Kidney tubule cell (primary cell): Measurements from ENCODE around the gene TAC3.
"Not testable (repeated sequence)": the region's sequence is repeated elsewhere in the genome, so short reads cannot be mapped to it uniquely, and the experiment has no call there.

Experiments
- DNase-seq: peaks from one replicate; pipeline ENCODE4 v3.0.0-alpha.2; 2018; ENCODE audit warnings: low spot score

The TAC3 gene

DNA sequence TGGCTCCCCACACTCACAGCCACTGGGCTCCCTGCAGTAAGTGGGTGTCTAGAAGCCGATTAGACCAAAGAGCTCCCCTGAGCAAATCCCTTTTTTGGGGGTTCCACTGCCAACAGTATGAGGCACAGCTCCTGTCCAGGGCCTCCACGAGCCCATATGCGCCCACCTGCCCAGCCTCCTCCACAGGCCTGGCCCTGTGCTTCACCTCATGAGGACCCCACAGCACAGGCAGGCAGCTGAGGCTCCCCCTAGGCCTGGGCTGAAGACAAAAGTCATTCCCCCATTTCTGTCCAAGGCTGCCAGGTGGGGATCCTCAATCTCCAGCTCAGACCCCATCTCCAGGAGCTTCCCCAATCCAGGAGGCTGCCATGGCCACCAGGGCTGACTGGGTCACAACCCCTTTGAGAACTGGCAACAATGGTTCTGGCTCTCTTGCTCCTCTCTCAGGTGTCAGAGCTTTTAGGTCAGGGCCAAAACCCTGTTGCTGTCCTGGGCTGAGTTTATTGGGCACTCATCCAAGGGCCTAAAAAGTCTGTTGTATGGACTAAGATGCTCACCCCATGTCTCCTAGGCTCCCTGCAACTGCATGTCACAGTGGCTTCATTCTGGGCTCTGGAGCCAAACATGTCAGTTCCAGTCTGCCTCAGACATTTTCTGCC is 33.6 kb downstream of the TAC3 start:
- not testable (repeated sequence) for DNase-seq

DNA sequence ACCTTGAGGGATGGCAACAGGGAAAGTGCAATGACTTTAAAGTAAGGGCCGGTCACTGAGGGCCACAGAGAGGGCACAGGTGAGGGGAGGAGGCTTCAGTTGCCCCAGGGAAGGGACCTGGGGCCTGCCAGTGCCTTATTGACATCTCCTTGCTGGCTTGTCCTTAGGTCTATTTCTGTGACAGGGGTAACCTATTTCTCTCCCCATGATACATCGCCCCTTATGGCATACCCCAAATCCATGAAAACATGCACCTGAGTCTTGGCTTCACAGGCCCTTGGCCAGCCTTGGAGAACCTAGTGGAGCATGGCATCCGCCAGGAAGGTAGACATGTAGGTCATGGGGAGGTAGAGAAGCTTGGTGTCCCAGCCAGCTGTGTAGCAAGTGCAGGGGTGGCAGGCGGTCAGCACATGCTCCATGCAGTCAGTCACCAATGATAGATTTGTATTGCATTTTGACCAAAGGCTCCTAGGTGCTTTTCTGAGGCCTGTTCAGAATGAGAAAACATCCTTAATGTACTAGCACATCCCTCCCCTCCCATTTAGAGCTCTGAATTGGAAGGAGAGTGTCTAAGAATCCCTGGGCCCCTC is 35.3 kb downstream of the TAC3 start:
- DNase-seq, result no peak

GRCh38 chr12:56980268-56980667 is 36.1 kb downstream of the TAC3 start:
- no peak for DNase-seq

DNA sequence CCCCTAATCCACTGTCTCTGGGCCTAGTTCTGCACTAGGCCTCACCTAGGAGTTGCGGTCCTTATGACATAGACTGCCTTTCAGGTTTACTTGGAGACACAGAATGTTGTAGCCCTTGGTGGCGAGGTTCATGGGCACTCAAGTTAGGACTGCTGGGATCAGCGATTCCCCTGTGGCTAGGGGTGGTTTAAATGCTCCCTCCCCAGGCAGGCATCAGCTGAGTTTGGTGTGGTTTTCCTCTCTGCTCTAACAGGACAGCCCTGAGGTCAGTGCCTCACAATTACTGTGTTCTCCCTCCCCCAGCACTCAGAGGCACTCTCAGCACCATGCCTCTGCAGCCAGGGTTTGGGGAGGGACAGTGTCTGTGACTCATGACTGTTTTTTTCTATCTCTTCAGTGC is 36.7 kb downstream of the TAC3 start:
- DNase-seq, result peak; percentile 50

DNA sequence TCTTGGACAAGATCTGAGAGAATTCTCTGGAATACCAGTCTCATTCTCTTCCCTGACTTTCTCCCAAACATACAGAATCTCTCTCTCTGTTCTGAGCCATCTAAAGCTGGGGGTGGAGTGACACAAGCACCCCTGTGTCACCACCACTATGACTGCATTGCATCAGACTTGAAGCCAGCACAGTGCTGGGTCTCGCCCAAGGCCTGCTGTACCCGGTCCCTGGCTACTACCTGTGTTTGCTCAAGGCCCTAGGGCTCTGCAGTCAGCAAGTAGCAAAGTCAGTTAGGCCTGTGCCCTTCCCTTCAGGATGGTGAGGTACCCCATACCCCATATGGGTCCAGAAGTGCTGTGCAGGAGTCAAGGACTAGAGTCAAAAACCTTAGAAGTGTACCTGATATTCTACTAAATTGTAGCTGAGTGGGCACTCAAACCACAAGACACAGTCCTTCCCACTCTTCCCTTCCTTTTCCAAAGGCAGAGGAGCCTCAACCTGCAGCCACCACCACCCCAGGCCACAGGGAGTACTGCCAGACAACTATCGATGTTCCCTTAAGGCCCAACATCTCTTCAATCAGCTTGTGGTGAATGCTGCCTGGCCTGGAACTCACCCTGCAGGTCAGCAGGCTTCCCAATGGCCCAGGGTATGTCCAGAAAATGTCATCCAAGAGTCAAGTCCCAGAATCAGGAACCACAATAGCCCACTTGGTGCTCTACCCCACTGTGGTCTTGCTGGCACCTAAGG is 37.8 kb downstream of the TAC3 start:
- DNase-seq, result no peak

DNA sequence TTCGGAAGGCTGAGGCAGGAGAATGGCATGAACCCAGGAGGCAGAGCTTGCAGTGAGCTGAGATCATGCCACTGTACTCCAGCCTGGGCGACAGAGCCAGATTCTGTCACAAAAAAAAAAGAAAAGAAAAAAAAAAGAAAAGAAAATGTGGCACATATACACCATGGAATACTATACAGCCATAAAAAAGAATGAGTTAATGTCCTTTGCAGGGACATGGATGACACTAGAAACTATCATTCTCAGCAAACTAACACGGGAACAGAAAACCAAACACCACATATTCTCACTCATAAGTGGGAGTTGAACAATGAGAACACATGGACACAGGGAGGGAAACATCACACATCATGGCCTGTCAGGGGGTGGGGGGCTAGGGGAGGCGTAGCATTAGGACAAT is 39.0 kb downstream of the TAC3 start:
- not testable (repeated sequence) for DNase-seq

DNA sequence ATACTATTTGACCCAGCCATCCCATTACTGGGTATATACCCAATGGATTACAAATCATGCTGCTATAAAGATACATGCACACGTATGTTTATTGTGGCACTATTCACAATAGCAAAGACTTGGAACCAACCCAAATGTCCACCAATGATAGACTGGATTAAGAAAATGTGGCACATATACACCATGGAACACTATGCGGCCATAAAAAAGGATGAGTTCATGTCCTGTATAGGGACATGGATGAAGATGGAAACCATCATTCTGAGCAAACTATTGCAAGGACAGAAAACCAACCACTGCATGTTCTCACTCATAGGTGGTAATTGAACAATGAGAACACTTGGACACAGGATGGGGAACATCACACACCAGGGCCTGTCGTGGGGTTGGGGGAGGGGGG is 42.1 kb downstream of the TAC3 start:
- DNase-seq, result not testable (repeated sequence)

- DNase-seq, result not testable (repeated sequence)
Observed at GRCh38 chr12:56968910-56969309, 47.4 kb downstream of the TAC3 start.

- not testable (repeated sequence) for DNase-seq
Observed at GRCh38 chr12:56965997-56966642, 50.2 kb downstream of the TAC3 start.

DNA sequence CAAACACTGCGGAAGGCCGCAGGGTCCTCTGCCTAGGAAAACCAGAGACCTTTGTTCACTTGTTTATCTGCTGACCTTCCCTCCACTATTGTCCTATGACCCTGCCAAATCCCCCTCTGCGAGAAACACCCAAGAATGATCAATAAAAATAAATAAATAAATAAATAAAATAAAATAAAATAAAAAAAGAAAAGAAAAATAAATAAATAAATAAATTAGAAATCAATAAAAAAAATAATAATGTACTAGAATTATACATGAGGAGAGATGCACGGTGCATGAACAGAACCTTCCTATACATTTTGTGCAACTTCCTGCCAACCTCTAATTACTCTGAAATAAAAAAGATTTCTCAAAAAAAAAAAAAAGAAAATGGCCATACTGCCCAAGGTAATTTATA is 51.2 kb downstream of the TAC3 start:
- not testable (repeated sequence) for DNase-seq

DNA sequence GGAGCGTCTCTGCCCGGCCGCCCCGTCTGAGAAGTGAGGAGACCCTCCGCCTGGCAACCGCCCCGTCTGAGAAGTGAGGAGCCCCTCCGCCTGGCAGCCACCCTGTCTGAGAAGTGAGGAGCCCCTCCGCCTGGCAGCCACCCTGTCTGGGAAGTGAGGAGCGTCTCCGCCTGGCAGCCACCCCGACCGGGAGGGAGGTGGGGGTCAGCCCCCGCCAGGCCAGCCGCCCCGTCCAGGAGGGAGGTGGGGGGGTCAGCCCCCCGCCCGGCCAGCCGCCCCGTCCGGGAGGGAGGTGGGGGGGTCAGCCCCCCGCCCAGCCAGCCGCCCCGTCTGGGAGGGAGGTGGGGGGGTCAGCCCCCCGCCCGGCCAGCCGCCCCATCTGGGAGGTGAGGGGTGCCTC is 52.8 kb downstream of the TAC3 start:
- not testable (repeated sequence) for DNase-seq

- DNase-seq, result not testable (repeated sequence)
Observed at GRCh38 chr12:56962247-56962646, 54.1 kb downstream of the TAC3 start.
